HepG2 (cell line): Measurements from ENCODE around the gene FRMD4A. TPM values are rescaled to one million over a fixed set of nuclear protein-coding genes. Genes with fewer than 3 reads are reported as not detected.

Source experiments
- ATAC-seq: fragments of 200-7000 bp; cut with Tn5 transposase; 3 replicates; pipeline ENCODE4 v1.9.1; 2020; ENCODE audit warnings: mild to moderate bottlenecking, moderate library complexity
- BruUV-seq: library from RNA; stranded (reverse); fragments of 400-500 nt; replicated peaks from 2 replicates; lab custom pipeline; 2021; lab: Mats Ljungman, UMichigan
- CTCF ChIA-PET: fragments of 300-600 bp; formaldehyde crosslinking; extraction: SDS; loops from one replicate; lab custom pipeline; 2021; ENCODE audit warnings: low total read pairs, inconsistent platforms, low intra/inter-chr PET ratio; lab: Yijun Ruan, JAX
- POLR2A ChIA-PET: fragments of 350-600 bp; sonication (Branson Sonifier 250); formaldehyde crosslinking; loops from one replicate; lab custom pipeline; 2020; ENCODE audit warnings: antibody characterized with exemption, inconsistent platforms; lab: Yijun Ruan, JAX
- DNase-seq: peaks from one replicate; pipeline ENCODE4 v3.0.0-alpha.2; 2015; ENCODE audit warnings: low spot score
- FAIRE-seq: peaks from 3 replicates; lab custom pipeline; 2011; peaks lifted over from hg19 to GRCh38; lab: Jason Lieb, UNC
- H2AFZ ChIP-seq: one replicate; pipeline ENCODE4 v1.6.1; 2011; ENCODE audit warnings: low read length, inconsistent platforms
- H3K27ac ChIP-seq: fragments of 300-600 bp; 3 replicates; pipeline ENCODE4 v1.8.0; 2011; ENCODE audit warnings: mixed run types, mild to moderate bottlenecking, mixed read lengths, low read length, inconsistent platforms; ENCODE audit not compliant: insufficient read depth; ENCODE audit errors: extremely low read length
- H3K27me3 ChIP-seq, 2 experiments: fragments of 200-600 bp in 1 of 2; 2 replicates in 1 of 2; 3 replicates in 1 of 2; pipeline versions ENCODE4 v1.6.0 to v1.8.0; 2011; ENCODE audit warnings: low read length in 2 of 2, mild to moderate bottlenecking in 2 of 2, moderate library complexity in 2 of 2, inconsistent platforms in 1 of 2; ENCODE audit not compliant: insufficient read depth in 2 of 2, control insufficient read depth in 1 of 2
- H3K36me3 ChIP-seq, 2 experiments: fragments of 200-600 bp in 1 of 2; replicated peaks in 1 of 2; 2 replicates in 1 of 2; 3 replicates in 1 of 2; pipeline versions ENCODE4 v1.5.1 to v1.8.0; 2011; ENCODE audit warnings: low read length in 2 of 2, inconsistent platforms in 1 of 2; ENCODE audit not compliant: insufficient read depth in 2 of 2, control insufficient read depth in 1 of 2
- H3K4me1 ChIP-seq: 2 replicates; pipeline ENCODE4 v1.5.1; 2012; ENCODE audit warnings: low read length, inconsistent platforms; ENCODE audit not compliant: insufficient read depth
- H3K4me2 ChIP-seq: 2 replicates; pipeline ENCODE4 v1.6.0; 2011; ENCODE audit warnings: low read depth, low read length, inconsistent platforms
- H3K4me3 ChIP-seq, 3 experiments: fragments of 200-600 bp in 1 of 3; sonication (generic), shearing (Covaris generic) in 1 of 3; replicated peaks in 1 of 3; 2 replicates each; pipeline ENCODE4 v1.5.1; 2011 to 2016; ENCODE audit warnings: low read length in 3 of 3, inconsistent platforms in 2 of 3, low read depth in 2 of 3, mild to moderate bottlenecking in 2 of 3, control low read depth in 1 of 3, mixed read lengths in 1 of 3; ENCODE audit not compliant: insufficient read depth in 1 of 3
- H3K79me2 ChIP-seq: one replicate; pipeline ENCODE4 v1.6.1; 2011; ENCODE audit warnings: low read length, inconsistent platforms; ENCODE audit not compliant: insufficient read depth
- H3K9ac ChIP-seq: 2 replicates; pipeline ENCODE4 v1.6.0; 2011; ENCODE audit warnings: mild to moderate bottlenecking, low read depth, low read length, inconsistent platforms; ENCODE audit not compliant: insufficient read depth
- H3K9me3 ChIP-seq: 2 replicates; pipeline ENCODE4 v1.5.1; 2012; ENCODE audit warnings: mild to moderate bottlenecking, low read length
- H4K20me1 ChIP-seq: 2 replicates; pipeline ENCODE4 v1.6.0; 2011; ENCODE audit warnings: inconsistent platforms, mild to moderate bottlenecking, low read length, moderate library complexity; ENCODE audit not compliant: insufficient read depth
- AKNA ChIP-seq: sonication (generic); formaldehyde crosslinking; IDR thresholded peaks from 2 replicates; pipeline ENCODE4 v1.4.0; 2020; ENCODE audit warnings: missing genetic modification reagents, borderline replicate concordance
- E2F5 ChIP-seq: sonication (generic); formaldehyde crosslinking; conservative IDR thresholded peaks from 2 replicates; pipeline ENCODE4 v1.4.0; 2020; ENCODE audit warnings: missing genetic modification reagents
- ESRRA ChIP-seq: sonication (generic); formaldehyde crosslinking; IDR thresholded peaks from 2 replicates; pipeline ENCODE4 v1.5.1; 2020; ENCODE audit warnings: mild to moderate bottlenecking, low read depth, missing genetic modification reagents
- FOXK1 ChIP-seq: sonication (generic); formaldehyde crosslinking; IDR thresholded peaks from 2 replicates; pipeline ENCODE4 v1.4.0; 2020; ENCODE audit warnings: low read depth, missing genetic modification reagents, borderline replicate concordance
- FOXK2 ChIP-seq: fragments of 450-650 bp; IDR thresholded peaks from 2 replicates; pipeline ENCODE4 v1.6.1; 2016
- ISX ChIP-seq: sonication (generic); formaldehyde crosslinking; conservative IDR thresholded peaks from 2 replicates; pipeline ENCODE4 v1.5.0; 2020; ENCODE audit warnings: missing genetic modification reagents
- MED1 ChIP-seq: sonication (generic); formaldehyde crosslinking; IDR thresholded peaks from 2 replicates; pipeline ENCODE4 v1.4.0; 2020; ENCODE audit warnings: missing genetic modification reagents
- NAIF1 ChIP-seq: sonication (generic); formaldehyde crosslinking; IDR thresholded peaks from 2 replicates; pipeline ENCODE4 v1.5.0; 2020; ENCODE audit warnings: mild to moderate bottlenecking, missing genetic modification reagents, borderline replicate concordance
- RELA ChIP-seq: sonication (generic); formaldehyde crosslinking; IDR thresholded peaks from 2 replicates; pipeline ENCODE4 v1.4.0; 2020; ENCODE audit warnings: missing genetic modification reagents
- REPIN1 ChIP-seq: sonication (generic); formaldehyde crosslinking; IDR thresholded peaks from 2 replicates; pipeline ENCODE4 v1.8.0; 2022; ENCODE audit warnings: missing genetic modification reagents, low read depth, mild to moderate bottlenecking, borderline replicate concordance
- SMC3 ChIP-seq: IDR thresholded peaks from 2 replicates; pipeline ENCODE4 v1.6.1; 2011; ENCODE audit warnings: low read length, improper control_type of control experiment
- ZNF232 ChIP-seq: sonication (generic); formaldehyde crosslinking; IDR thresholded peaks from 2 replicates; pipeline ENCODE4 v1.4.0; 2020; ENCODE audit warnings: missing genetic modification reagents, borderline replicate concordance
- ZNF503 ChIP-seq: sonication (generic); formaldehyde crosslinking; IDR thresholded peaks from 2 replicates; pipeline ENCODE4 v1.4.0; 2020; ENCODE audit warnings: missing genetic modification reagents
- ZNF7 ChIP-seq: IDR thresholded peaks from 2 replicates; pipeline ENCODE4 v1.6.1; 2016; ENCODE audit warnings: missing biosample characterization, missing genetic modification reagents
- ZXDC ChIP-seq: sonication (generic); formaldehyde crosslinking; IDR thresholded peaks from 2 replicates; pipeline ENCODE4 v1.5.0; 2020; ENCODE audit warnings: mild to moderate bottlenecking, missing genetic modification reagents
- WGBS: methylation state at CpG from one replicate; pipeline ENCODE4 v1.1.6; 2017; ENCODE audit warnings: low lambda C conversion rate; 5-methylcytosine and 5-hydroxymethylcytosine counted together
- in situ Hi-C: cut with HindIII; loops from 2 replicates; pipeline ENCODE4 v1.10.0; 2017; ENCODE audit warnings: low pct_unique_long_range_greater_than_20kb; ENCODE audit not compliant: extremely low pct_ligation_motif_present
- intact Hi-C: fragments of 100-400 bp; cut with micrococcal nuclease; formaldehyde crosslinking; loops from one replicate; pipeline ENCODE4 v1.10.0; 2022; ENCODE audit not compliant: unreplicated experiment
- polyA plus RNA-seq, 8 experiments: library from polyadenylated mRNA; depleted of rRNA in 3 of 8; stranded (reverse) in 7 of 8; unstranded in 1 of 8; fragments of >200 nt; fragmentation: Illumina TruSeq in 4 of 8; extraction: Trizol in 4 of 8; gene quantifications; 2 replicates each; pipeline versions ENCODE4 v1.2.1 to v1.2.3, GENCODE V29; 2011 to 2016; ENCODE audit warnings: low read depth in 4 of 8, missing spikeins in 1 of 8, mixed read lengths in 1 of 8; ENCODE audit not compliant: insufficient read depth in 1 of 8
- total RNA-seq, 5 experiments: library from RNA; depleted of rRNA; stranded (reverse); fragments of >200 nt; fragmentation: Illumina TruSeq; extraction: Trizol; gene quantifications; 2 replicates each; pipeline ENCODE4 v1.2.3, GENCODE V29; 2016; ENCODE audit warnings: low read depth in 1 of 5

FRMD4A gene
- total and polyA plus RNA-seq, 2 of the 13 experiments (the other 11 are each of a cell fraction or from before 2014, with no cell fraction given), result 0.09 to 0.26 TPM

GRCh38 chr10:13668126-13668525, 662.6 kb downstream of the FRMD4A start:
- BruUV-seq, result no TSS peak
- CTCF ChIA-PET, result no interaction called here
- H4K20me1 ChIP-seq, result no peaks in the 10 kb centered on the region

More at GRCh38 chr10:13668126-13668525, 662.6 kb downstream of the FRMD4A start:
- TF ChIP-seq FOXK2 (no peak), REPIN1 (CRISPR knock-in tag) (no peak), ZNF503 (CRISPR knock-in tag) (no peak), FOXK1 (CRISPR knock-in tag) (no peak), RELA (CRISPR knock-in tag) (no peak), MED1 (CRISPR knock-in tag) (no peak), E2F5 (CRISPR knock-in tag) (no peak), ZNF232 (CRISPR knock-in tag) (no peak), ESRRA (no peak), ZXDC (no peak), SMC3 (no peak), AKNA (no peak), ISX (CRISPR knock-in tag) (no peak), ZNF7 (CRISPR knock-in tag) (no peak), NAIF1 (no peak)
- ATAC-seq (no peak), DNase-seq (no peak), FAIRE-seq (no peak)
- Histone ChIP-seq H3K4me2 (no peak overlapping the region), H3K4me1 (peaks cover 23% of the 10 kb centered on the region), H3K27me3 (no peaks in the 10 kb centered on the region), H3K36me3 (no peaks in the 10 kb centered on the region), H2AFZ (no peak overlapping the region), H3K9ac (no peak overlapping the region), H3K79me2 (no peaks in the 10 kb centered on the region), H3K27ac (no peak overlapping the region), H3K9me3 (no peaks in the 10 kb centered on the region), H3K4me3 (no peak overlapping the region)
- 84% methylated on average over 4 of the region's 4 CpGs for WGBS
- POLR2A ChIA-PET, result no interaction called here
- intact Hi-C loops, result no loop called here
- in situ Hi-C loops, result no loop called here
